GM18519 (cell line): ENCODE measurements around the gene KIAA1217.

Experiments
- ATAC-seq: cut with Tn5 transposase; IDR thresholded peaks from one replicate; pipeline ENCODE4 v1.9.1; 2021; ENCODE audit warnings: mild to moderate bottlenecking, moderate library complexity; ENCODE audit not compliant: unreplicated experiment, low FRiP score

Gene KIAA1217

GRCh38 chr10:24278176-24278889, 69.4 kb downstream of the KIAA1217 start:
- no peak for ATAC-seq

GRCh38 chr10:24279166-24279565, 70.2 kb downstream of the KIAA1217 start:
- ATAC-seq: no peak

- ATAC-seq: no peak
Observed at GRCh38 chr10:24287559-24288195, 78.7 kb downstream of the KIAA1217 start.

- no peak for ATAC-seq
Observed at GRCh38 chr10:24288581-24288980, 79.6 kb downstream of the KIAA1217 start.

- no peak for ATAC-seq
Observed at GRCh38 chr10:24289235-24289634, 80.3 kb downstream of the KIAA1217 start.

GRCh38 chr10:24292304-24293293, 83.7 kb downstream of the KIAA1217 start:
- no peak for ATAC-seq

- ATAC-seq: no peak
Observed at GRCh38 chr10:24299578-24300260, 90.8 kb downstream of the KIAA1217 start.

- ATAC-seq: no peak
Observed at GRCh38 chr10:24303522-24304310, 94.8 kb downstream of the KIAA1217 start.

GRCh38 chr10:24305551-24306506, 96.9 kb downstream of the KIAA1217 start:
- ATAC-seq: no peak

GRCh38 chr10:24306507-24306875, 97.6 kb downstream of the KIAA1217 start:
- no peak for ATAC-seq

- no peak for ATAC-seq
Observed at GRCh38 chr10:24307116-24307515, 98.2 kb downstream of the KIAA1217 start.

GRCh38 chr10:24307696-24308485, 99.0 kb downstream of the KIAA1217 start:
- no peak for ATAC-seq

GRCh38 chr10:24310104-24310503, 101.2 kb downstream of the KIAA1217 start:
- no peak for ATAC-seq

GRCh38 chr10:24311888-24312287, 103.0 kb downstream of the KIAA1217 start:
- ATAC-seq: no peak

- no peak for ATAC-seq
Observed at GRCh38 chr10:24313283-24313682, 104.3 kb downstream of the KIAA1217 start.

GRCh38 chr10:24315211-24315610, 106.3 kb downstream of the KIAA1217 start:
- ATAC-seq: no peak

- ATAC-seq: no peak
Observed at GRCh38 chr10:24318517-24318916, 109.6 kb downstream of the KIAA1217 start.

- ATAC-seq: no peak
Observed at GRCh38 chr10:24320373-24320772, 111.4 kb downstream of the KIAA1217 start.
